ENCODE data around the gene CDK2AP2.
"Not testable (repeated sequence)": the region's sequence is repeated elsewhere in the genome, so short reads cannot be mapped to it uniquely, and the experiment has no call there.

The CDK2AP2 gene

DNA sequence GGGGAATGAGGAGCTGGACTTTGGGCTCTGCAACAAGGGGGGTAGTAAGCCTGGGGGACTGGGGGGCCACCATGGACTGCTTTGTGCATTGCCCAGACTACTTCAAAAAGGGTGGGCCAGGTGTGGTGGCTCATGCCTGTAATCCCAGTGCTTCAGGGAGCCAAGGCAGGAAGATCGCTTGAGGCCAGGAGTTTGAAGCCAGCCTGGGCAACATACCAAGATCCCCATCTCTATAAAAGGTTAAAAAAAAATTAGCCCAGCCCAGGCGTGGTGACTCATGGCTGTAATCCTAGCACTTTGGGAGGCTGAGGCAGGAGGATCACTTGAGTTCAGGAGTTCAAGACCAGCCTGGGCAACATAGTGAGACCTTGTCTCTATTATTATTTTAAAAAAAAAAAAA, 42.4 kb downstream of the CDK2AP2 start:
- not testable (repeated sequence) for DNase-seq

- no peak for DNase-seq
Observed at GRCh38 chr11:67465189-67465510, 42.8 kb downstream of the CDK2AP2 start.

DNA sequence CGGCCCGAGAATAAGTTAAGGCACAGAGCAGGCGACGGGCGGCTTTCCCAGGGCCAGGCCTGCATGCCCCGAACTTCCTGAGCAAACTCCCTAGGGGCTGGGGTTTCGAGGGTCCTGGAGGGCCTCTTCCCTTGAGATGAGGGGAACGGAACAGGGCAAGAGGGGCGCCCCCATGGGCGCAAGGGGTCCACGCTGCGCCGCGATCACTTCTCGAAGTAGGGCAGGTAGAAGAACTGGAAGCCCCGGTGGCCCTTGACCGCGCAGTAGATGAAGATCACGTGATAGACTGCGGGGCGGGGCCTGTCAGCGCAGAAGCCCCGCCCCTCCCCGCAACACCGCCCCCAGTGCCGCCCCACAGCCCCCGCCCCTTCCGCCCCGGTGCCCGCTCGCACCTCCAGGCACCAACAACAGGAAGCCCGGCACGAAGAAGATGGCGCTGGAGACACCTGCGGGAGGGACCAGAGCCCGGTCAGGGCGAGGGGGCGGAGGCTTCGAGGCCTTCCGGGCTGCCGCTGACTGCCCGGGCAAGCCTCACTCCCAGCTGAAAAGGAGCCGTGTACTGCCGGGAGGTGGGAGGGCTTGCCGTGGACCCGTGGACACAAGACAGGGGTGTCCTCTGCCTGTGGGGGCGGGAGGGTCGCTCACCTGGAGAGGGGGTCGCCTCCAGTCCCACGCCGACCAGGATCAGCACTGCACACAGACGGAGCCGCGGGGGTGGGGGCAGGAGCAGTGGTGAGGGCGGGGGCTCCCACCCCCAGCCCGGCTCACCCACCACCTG, 43.4 kb downstream of the CDK2AP2 start:
- peak; percentile 88 for DNase-seq

DNA sequence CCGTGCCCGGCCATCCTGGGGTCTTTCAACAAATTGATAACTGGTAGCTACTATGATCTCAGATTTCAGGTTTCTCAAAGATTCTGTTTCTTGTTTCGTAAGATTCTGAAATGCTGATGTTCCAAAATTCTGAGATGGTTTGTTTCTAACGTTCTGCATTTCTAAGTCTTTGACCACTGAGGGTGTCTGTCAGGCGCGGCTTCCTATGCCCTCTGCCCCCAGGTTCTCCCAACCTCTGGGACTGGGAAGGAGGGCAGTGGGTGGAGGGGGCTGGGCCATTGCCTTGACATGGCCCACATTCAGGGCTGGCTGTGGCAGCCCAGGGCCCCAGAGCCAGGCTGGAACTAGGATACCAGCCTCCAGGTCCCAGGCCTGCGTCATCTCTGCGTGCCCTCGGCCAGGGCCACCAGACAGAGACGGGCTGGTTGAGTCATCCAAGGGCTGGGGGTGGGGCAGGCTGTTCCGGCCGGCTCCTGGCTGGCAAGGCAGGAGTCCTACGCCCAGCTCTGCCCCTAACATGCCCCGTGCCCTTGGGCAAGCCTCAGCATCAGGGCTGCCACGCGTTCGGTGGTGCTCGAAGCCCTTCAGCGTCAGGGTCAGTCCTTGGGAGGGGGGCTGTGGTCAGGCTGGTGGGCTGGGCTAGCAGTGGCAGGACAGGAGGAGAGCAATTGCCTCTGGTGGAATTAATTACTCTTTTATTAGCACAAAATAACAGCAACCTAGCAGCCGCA, 44.1 kb downstream of the CDK2AP2 start:
- DNase-seq, result no peak

DNA sequence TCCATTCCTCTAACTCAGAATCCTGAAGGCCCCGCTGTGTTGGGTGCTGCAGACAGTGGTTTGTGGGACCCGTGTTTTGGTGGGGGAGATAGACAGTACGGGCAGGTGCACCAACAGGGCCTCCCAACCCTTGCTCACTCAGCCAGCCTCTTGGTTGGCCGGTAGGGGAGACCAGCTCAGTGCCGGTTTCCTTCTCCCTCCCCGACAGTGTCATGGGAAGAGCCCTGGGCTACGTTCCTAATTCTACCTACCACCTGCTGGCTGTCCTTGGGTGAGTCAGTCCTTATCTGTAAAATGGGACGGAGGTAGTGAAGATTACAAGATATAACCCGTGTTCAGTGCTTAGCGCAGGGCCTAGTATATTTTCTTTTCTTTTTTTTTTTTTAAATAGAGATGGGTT, 44.8 kb downstream of the CDK2AP2 start:
- DNase-seq, result no peak

DNA sequence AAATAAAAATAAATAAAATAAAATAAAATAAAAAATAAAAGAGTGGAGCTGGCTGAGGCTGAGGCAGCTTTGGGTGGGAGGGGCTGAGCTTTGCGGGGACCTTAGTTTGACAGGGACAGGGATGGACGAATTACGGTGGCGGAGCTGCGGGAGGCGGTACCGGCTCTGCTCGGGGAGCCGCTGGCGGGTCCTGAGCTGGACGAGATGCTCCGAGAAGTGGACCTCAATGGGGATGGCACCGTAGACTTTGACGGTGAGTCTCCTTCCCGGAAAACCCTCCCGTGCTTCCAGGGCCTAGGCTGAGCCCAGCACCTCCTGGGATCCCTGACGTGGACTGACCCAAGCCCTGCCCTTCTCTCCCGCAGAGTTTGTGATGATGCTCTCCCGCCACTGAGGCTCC, 49.7 kb downstream of the CDK2AP2 start:
- no peak for DNase-seq

DNA sequence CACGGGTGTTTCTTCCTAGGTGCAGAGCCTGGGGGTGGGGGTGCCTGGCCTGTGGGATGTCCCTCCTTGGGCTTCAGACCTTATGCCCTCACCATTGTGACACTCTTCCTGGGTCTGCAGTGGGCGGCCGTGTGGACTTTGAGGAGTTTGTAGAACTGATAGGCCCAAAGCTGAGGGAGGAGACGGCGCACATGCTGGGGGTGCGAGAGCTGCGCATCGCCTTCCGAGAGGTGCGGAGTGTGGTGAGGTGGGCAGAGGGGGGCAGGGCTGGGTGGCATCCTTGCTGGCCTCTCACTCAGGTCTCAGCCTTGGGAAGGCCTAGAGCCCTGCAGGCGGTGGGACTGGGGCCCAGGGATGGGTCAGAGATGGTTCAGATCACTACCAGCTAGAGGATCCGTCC, 50.5 kb downstream of the CDK2AP2 start:
- DNase-seq, result no peak

Data from NCI-H1092 treated with DMSO at 0.1 percent for 48 hours (cell line).